ENCODE data around the gene CCDC8.
"Not testable (repeated sequence)": the region's sequence is repeated elsewhere in the genome, so short reads cannot be mapped to it uniquely, and the experiment has no call there.

Gene CCDC8, protein sequence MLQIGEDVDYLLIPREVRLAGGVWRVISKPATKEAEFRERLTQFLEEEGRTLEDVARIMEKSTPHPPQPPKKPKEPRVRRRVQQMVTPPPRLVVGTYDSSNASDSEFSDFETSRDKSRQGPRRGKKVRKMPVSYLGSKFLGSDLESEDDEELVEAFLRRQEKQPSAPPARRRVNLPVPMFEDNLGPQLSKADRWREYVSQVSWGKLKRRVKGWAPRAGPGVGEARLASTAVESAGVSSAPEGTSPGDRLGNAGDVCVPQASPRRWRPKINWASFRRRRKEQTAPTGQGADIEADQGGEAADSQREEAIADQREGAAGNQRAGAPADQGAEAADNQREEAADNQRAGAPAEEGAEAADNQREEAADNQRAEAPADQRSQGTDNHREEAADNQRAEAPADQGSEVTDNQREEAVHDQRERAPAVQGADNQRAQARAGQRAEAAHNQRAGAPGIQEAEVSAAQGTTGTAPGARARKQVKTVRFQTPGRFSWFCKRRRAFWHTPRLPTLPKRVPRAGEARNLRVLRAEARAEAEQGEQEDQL

DNA sequence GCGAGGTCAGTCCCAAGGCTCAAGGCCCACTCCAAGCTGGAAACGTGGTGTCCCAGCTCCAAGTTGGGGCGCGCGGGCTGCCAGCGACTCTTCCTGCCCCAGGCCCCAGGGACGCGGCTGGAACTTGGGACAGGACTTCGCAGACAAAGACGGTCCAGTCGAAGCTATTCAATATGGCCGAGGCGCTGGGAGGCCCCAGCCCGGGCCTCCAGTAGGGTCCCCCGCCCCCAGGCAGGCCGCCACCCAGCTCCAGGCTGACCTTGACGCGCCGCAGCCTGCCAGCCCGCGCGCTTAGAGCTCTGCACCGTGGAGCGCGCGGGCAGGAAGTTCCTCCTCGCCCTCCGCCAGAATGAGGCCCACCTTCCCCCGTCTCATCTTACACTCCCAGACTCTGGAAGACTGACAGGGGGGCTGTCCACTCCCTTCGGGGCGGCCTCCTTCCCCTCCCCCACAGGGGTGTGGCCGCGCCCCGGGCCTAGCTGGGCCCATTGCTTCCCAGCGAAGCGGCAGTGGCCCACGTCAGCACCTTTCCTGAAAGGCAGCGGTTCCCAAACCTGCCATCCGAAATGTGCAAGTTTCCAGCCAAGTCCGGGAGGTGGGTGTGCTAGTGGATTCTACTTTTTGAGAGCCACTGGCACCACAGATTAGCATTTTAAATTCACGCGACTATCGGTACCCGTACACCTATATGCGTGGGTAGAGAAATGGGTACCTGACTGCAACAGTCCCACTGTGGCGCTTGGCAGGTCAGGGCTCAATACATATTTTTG, at the start of gene CCDC8:
Gene CCDC8, minus strand, starts transcription at position 303 of the 770 bp plus-strand sequence. CDS start 754 bp downstream, outside the sequence.
- DNase-seq, result peak; percentile 59

DNA sequence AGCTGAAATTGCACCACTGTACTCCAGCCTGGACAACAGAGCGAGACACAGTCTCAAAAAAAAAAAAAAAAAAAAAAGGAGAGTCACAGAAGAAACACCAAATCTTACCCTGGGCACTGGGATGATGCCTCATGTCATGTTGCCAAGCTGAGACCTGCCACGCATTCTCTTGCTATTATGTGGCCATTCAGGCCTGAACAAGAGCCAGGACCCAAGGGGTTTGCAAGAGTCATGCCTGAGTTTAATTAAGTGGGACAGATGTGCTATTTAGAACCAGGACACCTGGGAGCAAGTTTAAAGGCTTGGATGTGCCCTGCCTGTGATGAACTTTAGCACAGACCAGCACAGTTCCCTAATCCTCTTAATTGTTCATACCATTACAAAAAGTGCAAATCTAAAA, 48.2 kb upstream of the CCDC8 start:
- DNase-seq, result peak; percentile 20

DNA sequence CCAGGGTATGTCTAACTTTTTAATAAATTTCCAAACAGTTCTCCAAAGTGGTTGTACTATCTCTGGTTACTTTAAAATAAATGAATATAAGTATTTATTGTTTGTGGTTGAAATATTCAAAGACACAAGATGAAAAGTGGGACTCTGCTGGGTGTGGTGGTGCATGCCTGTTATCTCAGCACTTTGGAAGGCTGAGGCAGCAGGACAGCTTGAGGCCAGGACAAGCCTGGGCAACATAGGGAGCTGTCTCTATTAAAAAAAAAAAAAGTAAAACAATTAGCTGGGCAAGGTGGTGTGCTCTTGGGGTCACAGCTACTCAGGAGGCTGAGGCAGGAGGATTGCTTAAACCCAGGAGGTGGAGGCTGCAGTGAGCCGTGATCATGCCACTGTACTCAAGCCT, 47.6 kb upstream of the CCDC8 start:
- no peak for DNase-seq

DNA sequence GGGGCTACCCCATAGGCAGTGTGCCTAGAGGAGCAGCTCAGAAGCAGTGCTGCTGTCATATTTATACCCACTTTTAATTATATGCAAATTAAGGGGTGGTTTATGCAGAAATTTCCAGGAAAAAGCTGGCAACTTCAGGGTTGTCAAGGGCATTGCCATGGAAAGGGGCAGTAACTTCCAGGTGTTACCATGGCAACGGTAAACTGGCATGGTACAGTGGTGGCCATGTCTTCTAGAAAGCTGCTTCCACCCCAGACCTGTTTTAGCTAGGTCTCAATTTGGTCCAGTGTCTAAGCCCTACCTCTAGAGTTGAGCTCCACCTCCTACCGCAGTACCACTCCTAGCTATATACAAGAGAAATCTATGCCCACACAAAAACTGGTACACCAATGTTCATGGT, 46.7 kb upstream of the CCDC8 start:
- DNase-seq, result no peak

DNA sequence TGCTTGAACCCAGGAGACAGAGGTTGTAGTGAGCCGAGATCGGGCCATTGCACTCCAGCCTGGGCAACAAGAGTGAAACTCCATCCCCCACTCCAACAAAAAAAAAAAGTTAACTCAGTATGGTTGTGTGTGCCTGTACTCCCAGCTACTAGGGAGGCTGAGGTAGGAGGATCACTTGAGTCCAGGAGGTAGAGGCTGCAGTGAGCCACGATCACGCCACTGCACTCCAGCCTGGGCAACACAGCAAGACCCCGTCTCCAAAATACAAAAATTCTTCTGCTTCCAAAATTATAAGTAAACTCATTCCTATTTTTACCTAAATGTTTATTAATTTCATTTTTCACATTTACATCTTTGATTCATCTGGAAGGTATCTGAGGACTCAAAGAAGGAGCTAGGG, 43.6 kb upstream of the CCDC8 start:
- no peak for DNase-seq

DNA sequence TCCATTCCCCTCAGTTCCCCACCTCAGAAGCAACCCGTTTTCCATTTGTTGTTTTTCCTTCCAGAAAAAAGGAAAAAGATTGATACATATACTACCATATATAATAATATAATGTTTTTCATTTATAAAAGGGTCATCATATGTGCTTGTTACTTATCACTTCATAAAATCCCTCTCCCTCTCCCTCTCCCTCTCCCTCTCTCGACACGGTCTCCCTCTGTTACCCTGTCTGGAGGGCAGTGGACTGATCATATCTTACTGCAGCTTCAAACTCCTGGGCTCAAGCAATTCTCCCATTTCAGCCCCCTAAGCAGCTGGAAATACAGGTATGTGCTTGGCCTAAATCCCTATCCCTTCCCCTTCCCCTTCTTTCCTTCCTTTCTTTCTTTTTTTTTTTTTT, 40.9 kb upstream of the CCDC8 start:
- no peak for DNase-seq

DNA sequence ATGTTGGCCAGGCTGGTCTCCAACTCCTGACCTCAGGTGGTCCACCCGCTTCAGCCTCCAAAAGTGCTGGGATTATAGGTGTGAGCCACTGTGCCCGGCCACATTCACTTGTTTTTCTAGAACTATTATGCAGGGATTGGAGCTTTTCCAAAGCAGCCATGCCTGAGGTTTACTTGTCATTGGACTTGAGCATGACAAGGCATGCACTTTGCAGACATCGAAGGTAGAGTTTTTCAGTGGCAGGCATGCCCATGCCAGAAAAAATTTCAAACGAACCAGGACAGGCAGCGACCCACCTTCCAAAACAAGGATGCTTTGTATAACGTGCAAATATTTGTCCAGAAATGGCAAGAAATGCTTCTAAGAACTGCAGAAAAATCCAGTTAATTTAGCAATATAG, 40.3 kb upstream of the CCDC8 start:
- peak; percentile 9 for DNase-seq

DNA sequence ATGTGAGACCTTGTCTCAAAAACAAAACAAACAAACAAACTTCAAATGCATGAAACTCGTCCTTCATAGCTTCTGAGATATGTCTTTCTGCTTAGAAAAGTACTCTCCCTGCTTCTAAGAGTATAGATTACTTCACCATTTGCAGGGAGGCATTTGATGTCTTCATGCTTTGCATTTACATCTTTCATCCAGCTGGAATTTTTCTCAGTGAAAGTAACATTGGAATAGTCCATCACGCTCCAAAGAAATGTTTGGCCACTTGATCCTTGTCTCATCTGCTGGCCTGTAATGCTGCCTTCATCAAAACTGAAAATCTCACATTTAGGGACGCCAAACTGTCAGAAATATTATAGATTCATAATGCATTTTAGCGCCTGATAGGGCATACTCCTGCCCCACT, 38.8 kb upstream of the CCDC8 start:
- no peak for DNase-seq

DNA sequence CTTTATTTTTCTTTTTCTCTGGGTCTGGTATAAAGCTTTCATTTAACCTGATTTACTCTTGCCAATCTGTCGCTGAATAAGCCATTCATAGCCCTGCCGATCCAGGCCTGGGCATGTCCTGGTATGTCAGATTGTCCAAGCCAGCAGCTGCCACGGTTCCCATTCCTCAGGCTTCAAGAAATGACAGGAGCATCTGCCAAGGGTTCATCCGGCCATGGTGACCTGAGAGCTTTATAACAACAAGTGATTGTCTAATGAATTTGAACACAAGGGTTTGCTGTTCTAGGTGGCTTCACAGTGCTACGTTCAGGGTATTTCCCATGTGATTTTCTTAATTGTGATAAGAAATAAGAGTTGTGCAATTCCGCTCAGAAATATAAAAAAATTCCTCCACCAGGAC, 38.0 kb upstream of the CCDC8 start:
- DNase-seq, result no peak

DNA sequence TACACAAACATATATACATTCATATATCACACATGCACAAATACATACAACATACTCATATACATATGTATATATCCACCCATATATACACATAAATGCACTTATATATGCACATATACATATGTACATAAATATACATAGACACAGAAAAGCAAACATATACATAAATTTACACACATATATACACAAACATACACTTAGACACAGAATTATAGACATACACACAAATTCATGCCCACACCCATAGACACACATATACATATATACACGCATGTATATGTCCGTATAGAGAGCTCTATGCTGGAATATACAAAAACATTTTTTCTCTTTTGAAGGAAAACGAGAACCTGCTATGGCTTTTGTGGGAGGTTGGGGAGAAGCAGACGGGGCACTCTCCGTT, 37.4 kb upstream of the CCDC8 start:
- DNase-seq, result no peak

DNA sequence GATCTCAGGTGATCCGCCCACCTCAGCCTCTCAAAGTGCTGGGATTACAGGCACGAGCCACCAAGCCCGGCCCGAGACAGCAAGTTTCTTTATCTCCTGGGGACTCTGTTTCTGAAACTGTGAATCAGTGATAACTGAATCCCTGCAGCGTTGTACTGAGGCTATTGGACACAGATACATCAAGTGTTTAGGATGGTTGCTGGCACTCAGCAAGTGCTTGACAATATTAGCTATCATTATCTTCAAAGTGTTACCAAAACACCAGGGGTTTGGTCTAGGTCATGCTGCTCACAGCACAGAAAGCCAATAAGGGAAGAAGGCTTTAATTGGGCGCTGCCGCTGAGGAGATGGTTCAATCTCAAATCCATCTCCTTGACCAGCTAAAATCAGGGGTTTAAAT, 35.9 kb upstream of the CCDC8 start:
- no peak for DNase-seq

DNA sequence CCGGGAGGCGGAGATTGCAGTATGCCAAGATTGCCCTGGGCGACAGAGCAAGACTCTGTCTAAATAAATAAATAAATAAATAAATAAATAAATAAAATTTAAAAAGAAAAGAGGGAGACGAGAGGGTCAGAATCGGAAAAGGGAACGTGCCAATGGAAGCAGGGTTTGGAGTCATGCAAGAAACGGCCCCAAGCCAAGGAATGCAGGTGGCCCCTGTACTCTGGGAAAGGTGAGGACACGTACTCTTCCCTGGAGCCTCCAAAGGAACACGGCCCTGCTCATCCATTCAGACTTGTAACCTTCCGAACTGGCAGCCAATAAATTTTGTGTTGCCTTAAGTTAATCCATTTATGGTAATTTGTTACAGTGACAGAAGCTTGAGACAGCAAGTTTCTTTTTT, 35.2 kb upstream of the CCDC8 start:
- no peak for DNase-seq

DNA sequence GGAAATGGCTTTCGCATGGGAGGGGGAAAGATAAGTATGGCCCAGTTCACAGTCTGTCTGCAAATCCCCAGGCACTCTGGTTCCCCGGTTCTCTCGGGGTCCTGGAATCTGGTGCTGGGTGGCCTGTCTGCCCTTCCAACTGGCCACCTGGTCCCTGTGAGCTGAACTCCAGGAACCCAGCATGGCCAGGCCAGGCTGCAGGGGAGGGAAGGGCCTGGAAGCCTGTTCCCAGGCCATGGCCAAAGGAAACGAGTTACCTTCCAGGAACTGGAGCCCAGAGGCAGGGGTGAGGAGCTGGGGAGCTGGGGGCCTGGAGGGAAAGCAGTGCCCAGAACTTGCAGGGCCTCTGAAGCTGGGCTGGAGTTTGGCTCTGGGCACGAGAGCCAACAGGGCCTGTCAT, 34.5 kb upstream of the CCDC8 start:
- DNase-seq, result no peak

DNA sequence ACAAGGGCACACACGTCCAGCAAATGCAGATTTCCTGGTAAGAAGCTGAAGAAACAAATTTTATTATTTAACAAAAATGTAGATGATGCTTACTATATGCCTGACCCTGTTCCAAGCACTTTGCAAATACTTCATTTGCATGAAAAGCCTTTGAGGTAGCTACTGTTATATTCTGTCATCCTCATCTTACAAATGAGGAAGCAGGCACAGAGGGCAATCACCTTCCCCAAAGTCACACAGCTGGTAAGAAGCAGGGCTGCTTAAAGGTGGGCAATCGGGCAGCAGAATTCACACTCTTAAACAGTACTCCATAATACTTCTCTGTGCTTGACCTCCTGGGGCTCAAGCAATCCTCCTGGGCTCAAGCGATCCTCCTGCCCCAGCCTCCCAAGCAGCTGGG, 33.6 kb upstream of the CCDC8 start:
- no peak for DNase-seq

DNA sequence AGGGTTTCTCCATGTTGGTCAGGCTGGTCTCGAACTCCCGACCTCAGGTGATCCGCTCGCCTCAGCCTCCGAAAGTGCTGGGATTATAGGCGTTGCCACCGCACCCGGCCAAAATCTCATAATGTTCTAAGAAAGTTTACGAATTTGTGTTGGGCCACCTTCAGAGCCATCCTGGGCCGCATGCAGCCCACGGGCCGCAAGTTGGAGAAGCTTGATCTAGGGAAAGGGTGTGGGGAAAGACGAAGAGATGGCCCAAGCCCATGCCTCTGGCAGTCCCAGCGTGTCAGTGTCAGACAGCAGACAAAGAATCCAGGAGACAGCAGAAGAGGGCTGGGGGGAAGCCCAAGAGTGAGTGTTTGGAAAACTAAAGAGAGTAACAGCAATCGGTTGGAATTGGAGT, 32.7 kb upstream of the CCDC8 start:
- no peak for DNase-seq

DNA sequence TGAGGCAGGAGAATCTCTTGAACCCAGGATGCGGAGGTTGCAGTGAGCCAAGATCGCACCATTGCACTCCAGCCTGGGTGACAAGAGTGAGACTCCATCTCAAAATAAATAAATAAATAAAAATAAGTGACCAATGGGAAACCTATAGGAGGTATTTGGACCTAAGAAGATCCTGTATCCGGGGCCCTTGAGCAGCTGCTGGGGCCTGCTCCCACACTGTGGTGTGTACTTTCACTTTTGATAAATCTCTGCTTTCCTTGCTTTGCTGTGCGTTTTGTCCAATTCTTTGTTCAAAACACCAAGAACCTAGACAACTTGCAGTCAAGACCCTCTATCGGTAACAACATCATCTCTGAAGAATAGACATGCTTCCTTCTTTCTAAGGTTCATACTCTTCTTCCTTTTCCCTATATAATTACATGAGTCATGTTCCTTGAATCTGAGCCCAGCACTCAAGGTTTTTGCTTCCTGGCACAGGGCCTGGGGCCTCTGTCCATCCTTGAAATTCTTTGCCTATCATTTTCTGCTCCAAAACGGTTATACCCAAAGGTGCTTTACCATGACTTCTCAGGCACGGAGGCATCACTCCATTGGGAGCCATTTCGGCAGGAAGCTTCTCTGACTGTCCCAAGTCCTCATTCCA, 29.6 kb upstream of the CCDC8 start:
- DNase-seq, result no peak

DNA sequence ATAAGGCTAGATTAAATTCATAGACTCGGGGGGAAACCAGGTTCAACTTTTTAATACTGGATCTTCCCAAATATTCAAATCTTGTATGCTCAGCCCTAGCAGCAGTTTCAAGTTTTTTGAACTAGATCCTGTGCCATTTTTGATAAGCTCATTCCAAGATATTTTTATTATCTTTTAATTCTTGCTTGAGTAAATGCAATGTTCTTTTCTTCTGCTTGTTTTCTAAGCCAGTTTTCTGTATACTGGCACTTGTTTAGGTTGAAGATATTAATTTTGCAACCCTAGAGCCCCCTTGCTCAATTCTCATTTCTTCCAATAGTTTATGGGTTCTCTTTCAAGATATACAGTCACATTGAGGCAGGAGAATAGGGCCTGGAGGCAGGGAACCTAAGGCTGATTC, 28.5 kb upstream of the CCDC8 start:
- DNase-seq, result no peak

DNA sequence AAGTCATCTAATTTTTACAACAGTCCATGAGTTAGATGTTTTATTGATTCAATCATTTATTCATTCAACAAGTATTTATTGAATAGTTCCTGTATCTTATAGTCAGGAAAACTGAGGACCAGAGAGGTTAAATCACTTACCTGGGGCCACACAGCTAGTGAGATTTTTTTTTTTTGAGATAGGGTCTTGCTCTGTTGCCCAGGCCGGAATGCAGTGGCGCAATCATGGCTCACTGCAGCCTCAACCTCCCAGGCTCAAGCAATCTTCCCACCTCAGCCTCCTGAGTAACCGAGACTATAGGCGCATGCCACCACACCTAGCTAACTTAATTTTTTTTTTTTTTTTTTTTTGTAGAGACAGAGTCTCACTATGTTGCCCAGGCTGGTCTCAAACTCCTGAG, 22.3 kb upstream of the CCDC8 start:
- not testable (repeated sequence) for DNase-seq

DNA sequence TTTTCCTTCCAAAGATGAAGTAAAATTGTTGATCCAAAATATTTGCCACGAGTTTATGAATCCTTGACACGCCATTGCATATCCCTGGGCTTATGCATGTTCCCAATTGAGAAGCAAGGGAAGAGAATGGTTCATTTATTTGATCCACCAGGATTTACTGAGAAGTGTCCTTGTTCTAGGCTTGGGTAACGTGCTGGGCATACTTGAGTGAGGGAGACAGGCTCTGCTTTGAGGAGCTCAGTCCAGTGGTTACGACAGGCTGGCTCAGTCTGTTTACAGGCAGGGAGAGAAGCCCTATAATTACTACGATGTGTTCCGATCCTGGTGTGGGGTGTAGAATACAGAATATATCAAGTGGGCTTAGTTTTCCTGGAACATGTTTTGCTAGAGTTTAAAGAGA, 21.6 kb upstream of the CCDC8 start:
- no peak for DNase-seq

DNA sequence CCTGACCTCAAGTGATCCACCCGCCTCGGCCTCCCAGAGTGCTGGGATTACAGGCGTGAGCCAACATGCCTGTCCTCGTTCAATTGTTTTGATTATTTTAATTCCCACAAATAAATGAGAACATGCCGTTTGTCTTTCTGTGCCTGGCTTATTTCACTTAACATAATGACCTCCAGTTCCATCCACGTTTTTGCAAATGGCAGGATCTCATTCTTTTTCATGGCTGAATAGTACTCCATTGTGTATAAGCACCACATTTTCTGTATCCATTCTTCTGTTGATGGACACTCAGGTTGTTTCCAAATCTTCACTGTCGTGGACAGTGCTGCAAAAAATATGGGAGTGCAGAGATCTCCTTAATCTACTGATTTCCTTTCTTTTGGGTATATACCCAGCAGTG, 20.1 kb upstream of the CCDC8 start:
- not testable (repeated sequence) for DNase-seq

DNA sequence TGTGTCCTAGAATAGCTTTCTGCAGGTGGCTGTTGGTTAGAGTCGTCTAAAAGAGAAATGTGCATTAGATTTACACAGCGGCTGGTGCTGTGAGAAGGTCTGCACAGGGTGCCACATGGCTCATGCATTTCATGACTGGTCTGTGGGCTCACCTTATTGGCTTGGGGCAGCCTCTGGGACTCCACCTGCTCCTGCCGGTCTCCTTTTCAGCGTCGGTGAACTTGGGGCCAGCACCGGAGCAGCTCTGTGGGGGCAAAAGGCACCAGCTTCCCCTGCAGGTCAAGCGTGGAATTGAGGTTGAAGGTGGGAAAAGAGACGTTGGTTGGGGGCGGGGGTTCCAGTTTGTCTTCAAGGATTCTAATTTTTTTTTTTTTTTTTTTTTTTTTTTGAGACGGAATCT, 18.5 kb upstream of the CCDC8 start:
- no peak for DNase-seq

DNA sequence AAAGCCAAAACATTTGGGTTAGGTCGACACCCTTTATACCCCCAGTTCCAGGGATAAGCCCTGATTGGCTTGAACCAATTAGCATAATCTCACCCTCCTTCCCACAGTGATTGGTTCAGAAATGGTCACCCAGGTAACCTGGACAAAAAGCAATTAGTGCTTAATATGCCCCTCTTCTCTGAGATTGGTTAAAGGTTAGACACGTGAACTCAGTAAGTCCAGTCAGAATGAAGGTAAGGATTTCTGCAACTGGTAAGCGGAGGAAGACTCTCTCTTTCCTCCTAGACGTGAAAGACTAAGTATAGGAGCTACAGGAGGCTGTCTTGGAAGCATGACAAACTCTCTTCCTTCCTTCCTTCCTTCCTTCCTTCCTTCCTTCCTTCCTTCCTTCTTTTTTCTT, 16.6 kb upstream of the CCDC8 start:
- DNase-seq, result no peak

DNA sequence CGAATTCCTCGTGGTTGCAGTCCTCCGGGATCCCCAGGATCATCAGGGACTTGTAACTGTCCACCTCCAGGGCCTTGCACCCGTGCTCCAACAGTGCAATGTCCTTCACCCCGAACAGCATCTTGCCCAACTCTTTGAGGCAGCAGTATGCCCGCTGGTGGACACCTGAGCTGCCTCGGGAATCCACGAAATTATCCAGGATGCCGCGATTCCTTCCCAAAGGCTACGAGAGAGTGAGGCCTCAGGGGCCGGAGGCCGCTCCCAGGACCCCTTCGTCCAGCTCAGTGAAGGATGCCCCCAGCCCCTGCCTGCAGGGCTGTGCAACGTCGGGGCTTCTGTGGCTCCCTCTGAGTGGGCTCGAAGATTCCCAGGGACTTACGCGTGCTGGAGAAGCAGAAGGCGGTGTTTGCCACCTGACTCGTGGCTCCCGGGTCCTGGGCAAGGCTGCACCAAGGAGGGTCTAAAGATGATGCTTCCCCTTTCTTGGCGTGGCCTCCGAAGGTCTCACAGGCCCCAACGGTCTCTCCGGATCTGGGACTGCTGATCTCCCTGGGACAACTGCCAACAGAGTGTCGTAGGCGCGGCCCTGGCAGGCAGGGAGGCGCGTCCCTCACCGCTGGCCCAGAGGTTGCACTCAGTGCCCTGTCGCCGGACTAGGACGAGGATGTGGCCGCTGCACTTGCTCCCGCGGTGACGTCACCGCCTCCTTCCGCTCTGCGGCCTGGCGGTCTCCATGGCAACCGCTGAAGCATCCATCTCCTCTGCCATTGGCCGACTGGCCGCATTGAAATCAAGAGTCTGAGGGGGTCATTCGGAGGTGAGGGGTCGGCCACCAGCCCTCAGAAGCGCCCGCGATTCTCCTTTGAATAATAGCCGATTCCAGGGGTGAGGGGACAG, 15.1 kb upstream of the CCDC8 start, which contains the start of gene PNMA8C:
Gene PNMA8C, minus strand, starts transcription at position 698 of the 897 bp plus-strand sequence. Its CDS starts 577 bp downstream, at position 121.
- DNase-seq, result peak; percentile 69

Measured in DMS79 treated with DMSO at 0.1 percent for 48 hours (cell line).